Fibroblast of mammary gland (primary cell): ENCODE results near the gene LRP1B.
"Not testable (repeated sequence)": the region's sequence is repeated elsewhere in the genome, so short reads cannot be mapped to it uniquely, and the experiment has no call there.

Experiments used
- DNase-seq: peaks from one replicate; pipeline ENCODE4 v3.0.0-alpha.2; 2010; ENCODE audit warnings: low read depth
- H3K4me3 ChIP-seq: 2 replicates; pipeline ENCODE4 v1.5.1; 2011; ENCODE audit warnings: low read depth, mild to moderate bottlenecking, low read length, moderate library complexity; ENCODE audit not compliant: control insufficient read depth
- CTCF ChIP-seq: conservative IDR thresholded peaks from 2 replicates; pipeline ENCODE4 v1.5.1; 2011; ENCODE audit warnings: low read depth, low read length, inconsistent platforms; ENCODE audit not compliant: control insufficient read depth, insufficient read depth

The LRP1B gene

GRCh38 chr2:140972724-140973123 is 1158.1 kb downstream of the LRP1B start:
- no peak for DNase-seq
- TF ChIP-seq CTCF = no peak
- no peak overlapping the region for H3K4me3 ChIP-seq

- not testable (repeated sequence) for H3K4me3 ChIP-seq, DNase-seq
- peak; percentile 5 for TF ChIP-seq CTCF
Measured at GRCh38 chr2:140964324-140964723, 1166.5 kb downstream of the LRP1B start.

GRCh38 chr2:140949932-140950331 is 1180.9 kb downstream of the LRP1B start:
- H3K4me3 ChIP-seq = no peak overlapping the region
- no peak for TF ChIP-seq CTCF
- no peak for DNase-seq

- no peak for TF ChIP-seq CTCF
- no peak overlapping the region for H3K4me3 ChIP-seq
- DNase-seq = no peak
Measured at GRCh38 chr2:140947236-140947635, 1183.6 kb downstream of the LRP1B start.

GRCh38 chr2:140943867-140944266 is 1186.9 kb downstream of the LRP1B start:
- peak; percentile 13 for TF ChIP-seq CTCF
- DNase-seq = no peak
- no peak overlapping the region for H3K4me3 ChIP-seq

- no peak overlapping the region for H3K4me3 ChIP-seq
- no peak for TF ChIP-seq CTCF
- no peak for DNase-seq
Measured at GRCh38 chr2:140942284-140942683, 1188.5 kb downstream of the LRP1B start.

GRCh38 chr2:140929849-140930248 is 1201.0 kb downstream of the LRP1B start:
- no peak overlapping the region for H3K4me3 ChIP-seq
- no peak for TF ChIP-seq CTCF
- DNase-seq = peak; percentile 29
